Thyroid gland (tissue), 4 donors: ENCODE measurements around the gene ULK3. TPM values are rescaled to one million over a fixed set of nuclear protein-coding genes. Genes with fewer than 3 reads are reported as not detected.
A peak's percentile ranks its signal among the peaks of the same experiment; 100 is the strongest.

Source experiments
- DNase-seq, 2 donors: peaks; one replicate each; pipeline ENCODE4 v3.0.0-alpha.2; 2019
- H3K27ac ChIP-seq, 3 donors: fragments of 200-600 bp; sonication (generic); 1 replicate in 2 of 3; 2 replicates in 1 of 3; pipeline ENCODE4 v1.5.1; 2016 to 2019; ENCODE audit warnings: mild to moderate bottlenecking in 1 of 3, moderate library complexity in 1 of 3
- H3K27me3 ChIP-seq: fragments of 200-600 bp; sonication (generic); one replicate; pipeline ENCODE4 v1.5.1; 2019
- H3K36me3 ChIP-seq, 2 donors: fragments of 200-600 bp; sonication (generic); one replicate each; pipeline ENCODE4 v1.5.1; 2016 to 2019
- H3K4me1 ChIP-seq, 2 donors: fragments of 200-600 bp; sonication (generic); one replicate each; pipeline ENCODE4 v1.5.1; 2017 to 2019
- H3K4me3 ChIP-seq, 3 donors: fragments of 200-600 bp; sonication (generic); replicated peaks in 1 of 3; 1 replicate in 2 of 3; 2 replicates in 1 of 3; pipeline ENCODE4 v1.5.1; 2016; ENCODE audit warnings: mild to moderate bottlenecking in 1 of 3
- H3K9me3 ChIP-seq: fragments of 200-600 bp; sonication (generic); one replicate; pipeline ENCODE4 v1.5.1; 2017
- POLR2A ChIP-seq, 2 donors: fragments of 450-650 bp; IDR thresholded peaks; one replicate each; pipeline ENCODE4 v1.6.1; 2017; ENCODE audit warnings: antibody characterized with exemption in 2 of 2, mild to moderate bottlenecking in 2 of 2, moderate library complexity in 1 of 2
- WGBS, 2 donors: methylation state at CpG; one replicate each; pipeline ENCODE4 v1.1.5; 2017; 5-methylcytosine and 5-hydroxymethylcytosine counted together
- intact Hi-C: fragments of 100-400 bp; cut with DNase I; formaldehyde crosslinking; loops from one replicate; pipeline ENCODE4 v1.15.1; 2023
- total RNA-seq, 4 donors: library from RNA; depleted of rRNA; stranded (reverse); fragments of >200 nt; gene quantifications; one replicate each; pipeline ENCODE4 v1.2.3, GENCODE V29; 2016
- TF ChIP-seq, protein P1 (sequence below), 6 experiments: fragments of 200-600 bp in 3 of 6; fragments of 450-650 bp in 3 of 6; sonication (generic) in 3 of 6; IDR thresholded peaks; one replicate each; pipeline ENCODE4 v1.5.1; 2016 to 2019; ENCODE audit warnings: antibody characterized with exemption in 6 of 6, mild to moderate bottlenecking in 2 of 6, inconsistent platforms in 1 of 6, moderate library complexity in 1 of 6

Gene ULK3
- total RNA-seq, 4 donors from 2014 or later, result 40.9 to 91.1 (median 74.7) TPM

DNA sequence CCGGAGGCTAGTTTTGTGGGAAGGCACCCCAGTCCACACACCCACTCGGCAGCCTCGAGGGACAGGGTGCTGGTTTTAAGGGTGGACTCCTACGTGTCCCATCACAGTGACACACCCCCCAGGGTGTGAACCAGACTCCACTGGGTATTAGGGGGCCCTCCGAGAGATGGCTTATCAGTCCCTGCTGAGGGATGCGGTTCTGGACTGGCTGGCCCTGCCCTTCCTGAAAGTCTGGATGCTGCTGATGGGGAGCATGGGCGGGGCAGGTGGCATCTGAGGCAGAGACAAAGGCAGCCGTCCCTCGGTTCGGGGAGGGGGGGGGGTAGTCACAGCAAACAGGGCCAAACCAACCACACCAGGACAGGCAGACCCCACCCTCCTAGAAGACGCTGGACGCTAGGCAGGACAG lies 939 bp upstream of the ULK3 start:
- peak overlapping the region in 2 of 3 donors; percentile 88 to 94 for H3K27ac ChIP-seq
- DNase-seq, result no peak
- H3K9me3 ChIP-seq, result no peaks in the 10 kb centered on the region
- TF ChIP-seq, protein P1, sequence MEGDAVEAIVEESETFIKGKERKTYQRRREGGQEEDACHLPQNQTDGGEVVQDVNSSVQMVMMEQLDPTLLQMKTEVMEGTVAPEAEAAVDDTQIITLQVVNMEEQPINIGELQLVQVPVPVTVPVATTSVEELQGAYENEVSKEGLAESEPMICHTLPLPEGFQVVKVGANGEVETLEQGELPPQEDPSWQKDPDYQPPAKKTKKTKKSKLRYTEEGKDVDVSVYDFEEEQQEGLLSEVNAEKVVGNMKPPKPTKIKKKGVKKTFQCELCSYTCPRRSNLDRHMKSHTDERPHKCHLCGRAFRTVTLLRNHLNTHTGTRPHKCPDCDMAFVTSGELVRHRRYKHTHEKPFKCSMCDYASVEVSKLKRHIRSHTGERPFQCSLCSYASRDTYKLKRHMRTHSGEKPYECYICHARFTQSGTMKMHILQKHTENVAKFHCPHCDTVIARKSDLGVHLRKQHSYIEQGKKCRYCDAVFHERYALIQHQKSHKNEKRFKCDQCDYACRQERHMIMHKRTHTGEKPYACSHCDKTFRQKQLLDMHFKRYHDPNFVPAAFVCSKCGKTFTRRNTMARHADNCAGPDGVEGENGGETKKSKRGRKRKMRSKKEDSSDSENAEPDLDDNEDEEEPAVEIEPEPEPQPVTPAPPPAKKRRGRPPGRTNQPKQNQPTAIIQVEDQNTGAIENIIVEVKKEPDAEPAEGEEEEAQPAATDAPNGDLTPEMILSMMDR (IDR thresholded peaks at IDR 0.05), result no peak
- no peak for TF ChIP-seq POLR2A (IDR thresholded peaks at IDR 0.05)
- no peaks in the 10 kb centered on the region for H3K27me3 ChIP-seq
- peaks cover 10 to 19% of the 10 kb centered on the region in 2 donors for H3K36me3 ChIP-seq
- H3K4me1 ChIP-seq, result peaks cover 29 to 40% of the 10 kb centered on the region in 2 donors
- WGBS, 2 donors, result 74 to 80% methylated on average over 11 of the region's 12 CpGs
- intact Hi-C loops, result loop anchor here (5.0 kb wide), 1 partner anchor 48 kb away; the partner anchor contains the start of gene MPI
- no peak overlapping the region for H3K4me3 ChIP-seq

DNA sequence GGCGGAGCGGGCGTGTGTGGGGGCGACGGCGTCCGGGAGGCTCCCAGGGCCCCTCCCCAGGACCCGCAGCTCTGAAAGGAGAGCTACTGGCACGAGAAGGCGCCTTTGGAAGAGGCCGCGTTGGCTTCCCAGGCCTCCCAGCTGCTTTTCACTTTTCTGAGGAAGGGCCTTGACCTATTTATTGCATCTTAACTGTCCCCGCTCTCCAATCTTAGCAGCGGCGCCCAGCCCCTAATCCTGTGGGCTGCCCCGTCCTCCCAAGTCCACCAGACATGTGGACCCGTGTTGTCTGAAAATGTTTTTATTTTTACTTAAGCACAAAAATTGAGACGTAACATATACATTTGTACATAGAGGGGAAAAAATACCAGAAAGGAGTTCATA lies 481 bp upstream of the ULK3 start:
- H3K9me3 ChIP-seq, result no peaks in the 10 kb centered on the region
- peak overlapping the region in 2 of 3 donors; percentile 7 to 91 for H3K4me3 ChIP-seq
- no peak for DNase-seq
- intact Hi-C loops, result loop anchor here (5.0 kb wide), 1 partner anchor 49 kb away; the partner anchor contains the start of gene MPI
- TF ChIP-seq, protein P1 (IDR thresholded peaks at IDR 0.05), result peak in 2 of 6 experiments; percentile 2 to 4
- TF ChIP-seq POLR2A (IDR thresholded peaks at IDR 0.05), result no peak
- peak overlapping the region; percentile 76 to 94 (median 88) for H3K27ac ChIP-seq
- peaks cover 9 to 18% of the 10 kb centered on the region in 2 donors for H3K36me3 ChIP-seq
- no peaks in the 10 kb centered on the region for H3K27me3 ChIP-seq
- 35 to 47% methylated on average over 9 to 11 of the region's 18 CpGs for WGBS, 2 donors
- peaks cover 29 to 36% of the 10 kb centered on the region in 2 donors for H3K4me1 ChIP-seq

DNA sequence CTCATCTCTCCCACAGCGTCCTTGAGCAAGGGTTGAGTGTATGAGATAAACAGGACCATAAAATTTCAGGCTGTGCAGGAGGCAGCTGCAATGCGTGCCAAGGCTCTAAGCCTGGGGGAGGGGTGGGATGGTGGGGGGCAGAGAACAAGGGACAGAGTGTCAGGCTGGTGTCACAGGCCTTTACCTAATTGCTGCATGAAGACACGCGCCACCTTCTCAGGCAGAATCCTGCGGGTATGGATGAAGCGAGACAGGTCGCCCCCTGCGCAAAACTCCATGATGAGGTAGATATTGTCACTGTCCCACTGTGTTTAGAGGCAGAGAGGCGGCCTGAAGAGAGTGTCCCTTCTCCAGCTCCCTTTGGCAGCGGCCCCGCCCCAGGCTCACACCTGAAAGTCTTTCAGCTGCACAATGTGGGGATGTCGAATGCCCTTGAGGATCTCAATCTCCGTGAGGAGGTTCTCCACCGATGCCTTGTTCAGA lies 1.0 kb downstream of the ULK3 start:
- intact Hi-C loops, result loop anchor here (5.0 kb wide), 1 partner anchor 50 kb away; the partner anchor contains the start of gene MPI
- TF ChIP-seq, protein P1 (IDR thresholded peaks at IDR 0.05), result no peak
- TF ChIP-seq POLR2A (IDR thresholded peaks at IDR 0.05), result no peak
- Histone ChIP-seq H3K9me3 (no peaks in the 10 kb centered on the region), H3K36me3 (peaks cover 4 to 16% of the 10 kb centered on the region in 2 donors), H3K4me1 (peaks cover 15 to 22% of the 10 kb centered on the region in 2 donors), H3K27me3 (no peaks in the 10 kb centered on the region), H3K27ac (peak overlapping the region in 2 of 3 donors; percentile 84 to 94), H3K4me3 (peak overlapping the region in 1 of 3 donors; percentile 91)
- 69 to 73% methylated on average over 14 of the region's 14 CpGs for WGBS, 2 donors
- no peak for DNase-seq

DNA sequence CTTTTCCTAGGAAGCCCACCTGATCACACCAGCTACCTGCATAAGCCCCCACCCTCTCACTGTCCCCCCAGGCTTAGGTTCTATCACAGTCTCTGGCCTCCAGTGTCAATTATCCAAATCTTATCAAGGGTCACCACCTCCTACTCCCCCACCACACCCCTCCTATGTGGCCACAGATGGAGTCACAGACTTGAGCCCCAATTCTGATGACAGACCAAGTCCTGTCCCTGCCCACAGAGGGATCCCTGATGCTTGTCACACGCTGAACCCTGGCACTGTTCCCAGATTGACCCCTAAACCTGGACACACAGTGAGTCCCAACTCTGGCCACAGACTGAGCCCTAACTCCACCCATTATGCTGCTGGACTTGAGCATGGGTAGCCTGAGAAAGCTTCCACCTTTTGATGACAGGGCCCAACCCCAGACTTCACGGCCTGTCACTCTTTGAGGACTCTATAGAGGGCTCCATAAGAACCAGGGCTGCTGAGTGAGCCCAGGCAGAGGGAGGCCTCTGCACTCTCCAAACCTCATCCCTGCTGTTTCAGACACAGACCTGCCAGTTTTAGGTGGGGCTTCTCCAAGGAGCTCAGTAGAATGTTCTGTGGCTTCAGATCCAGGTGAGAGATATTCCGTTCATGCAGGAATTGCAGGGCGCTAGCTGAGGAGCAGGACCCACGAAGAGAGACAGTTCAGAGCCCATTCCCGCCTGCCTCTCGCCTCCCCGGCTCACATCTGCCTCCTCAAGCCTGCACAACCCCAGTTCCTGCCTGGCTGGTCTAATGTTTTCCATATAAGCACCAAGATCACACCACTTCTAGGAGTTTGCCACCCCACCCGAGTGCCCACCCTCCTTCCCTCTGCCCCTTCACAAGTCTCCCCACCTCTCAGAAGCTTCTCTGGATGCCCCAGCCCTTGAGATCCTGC lies 1.8 kb downstream of the ULK3 start:
- H3K9me3 ChIP-seq, result no peaks in the 10 kb centered on the region
- peaks cover 4 to 16% of the 10 kb centered on the region in 2 donors for H3K36me3 ChIP-seq
- WGBS, 2 donors, result 84 to 88% methylated on average over 8 to 9 of the region's 9 CpGs
- peaks cover 15 to 22% of the 10 kb centered on the region in 2 donors for H3K4me1 ChIP-seq
- H3K4me3 ChIP-seq, result no peak overlapping the region
- DNase-seq, result no peak
- intact Hi-C loops, result loop anchor here (5.0 kb wide), 1 partner anchor 51 kb away; the partner anchor contains the start of gene MPI
- H3K27me3 ChIP-seq, result no peaks in the 10 kb centered on the region
- no peak overlapping the region for H3K27ac ChIP-seq
- TF ChIP-seq, protein P1 (IDR thresholded peaks at IDR 0.05), result no peak
- TF ChIP-seq POLR2A (IDR thresholded peaks at IDR 0.05), result no peak
